Glomerular endothelial cell (primary cell): ENCODE results near the gene UNC13B. TPM values are rescaled to one million over a fixed set of nuclear protein-coding genes. Genes with fewer than 3 reads are reported as not detected.
"Not testable (repeated sequence)": the region's sequence is repeated elsewhere in the genome, so short reads cannot be mapped to it uniquely, and the experiment has no call there.

Experiments
- DNase-seq: peaks from one replicate; pipeline ENCODE4 v3.0.0-alpha.2; 2011; ENCODE audit warnings: low read depth, low spot score; ENCODE audit errors: extremely low read depth
- total RNA-seq: library from RNA; depleted of rRNA; stranded (reverse); fragments of >200 nt; gene quantifications from 2 replicates; pipeline ENCODE4 v1.2.3, GENCODE V29; 2015

Gene UNC13B
- total RNA-seq, 1 donor from 2014 or later, result 38.9 TPM

- DNase-seq, result no peak
Observed at GRCh38 chr9:35211854-35212253, 50.0 kb downstream of the UNC13B start.

GRCh38 chr9:35220659-35221338 lies 59.0 kb downstream of the UNC13B start:
- DNase-seq, result no peak

GRCh38 chr9:35225677-35226076 lies 63.9 kb downstream of the UNC13B start:
- no peak for DNase-seq

DNA sequence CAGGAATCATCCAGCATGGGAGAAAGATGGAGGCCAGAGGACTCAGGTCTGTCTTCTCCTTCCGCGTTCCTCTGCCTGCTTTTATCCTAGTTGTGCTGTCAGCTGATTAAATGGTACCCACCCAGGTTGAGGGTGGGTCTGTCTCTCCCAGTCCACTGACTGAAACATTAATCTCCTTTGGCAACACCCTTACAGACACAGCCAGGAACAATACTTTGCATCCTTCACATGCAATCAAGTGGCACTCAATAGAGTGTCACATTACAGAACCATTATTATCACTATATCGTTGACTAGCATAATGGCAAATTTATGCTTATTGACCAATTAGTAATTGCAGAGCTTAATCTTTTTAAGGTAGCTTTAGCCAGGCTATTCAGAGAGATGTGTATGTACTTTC lies 64.8 kb downstream of the UNC13B start:
- no peak for DNase-seq

GRCh38 chr9:35227284-35227683 lies 65.5 kb downstream of the UNC13B start:
- no peak for DNase-seq

DNA sequence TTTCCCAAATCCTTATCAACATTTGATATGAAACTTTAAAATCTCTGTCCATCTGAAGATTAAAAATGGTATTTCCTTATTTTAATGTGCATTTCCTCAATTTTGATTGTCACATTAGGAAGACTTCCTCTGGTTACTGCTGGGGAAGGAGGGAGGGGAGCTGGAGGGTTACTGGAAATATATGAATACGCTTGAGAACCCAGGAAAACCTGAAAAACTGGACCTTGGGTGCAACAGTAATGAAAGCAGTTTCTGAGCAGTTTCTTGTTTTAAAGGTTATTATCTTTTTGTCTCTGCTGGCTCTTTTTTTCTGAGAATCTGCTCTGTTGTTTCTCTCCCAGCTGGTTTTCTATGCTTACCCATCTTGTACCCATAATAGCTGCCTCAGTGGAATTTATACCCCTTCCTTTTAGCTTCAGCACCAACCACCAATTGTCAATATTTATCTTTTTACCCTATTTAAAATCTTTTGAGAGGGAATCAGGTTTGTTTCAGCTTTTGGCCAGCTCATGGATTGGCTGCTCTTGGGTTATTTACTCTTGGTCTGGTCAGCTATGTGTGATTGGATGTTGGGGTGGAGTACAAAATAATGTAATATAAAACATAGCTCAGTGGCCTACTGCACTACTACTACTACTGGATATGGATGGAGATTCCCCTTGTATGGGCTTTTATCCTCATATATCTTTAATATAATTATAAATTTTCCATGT lies 67.4 kb downstream of the UNC13B start:
- DNase-seq, result no peak

DNA sequence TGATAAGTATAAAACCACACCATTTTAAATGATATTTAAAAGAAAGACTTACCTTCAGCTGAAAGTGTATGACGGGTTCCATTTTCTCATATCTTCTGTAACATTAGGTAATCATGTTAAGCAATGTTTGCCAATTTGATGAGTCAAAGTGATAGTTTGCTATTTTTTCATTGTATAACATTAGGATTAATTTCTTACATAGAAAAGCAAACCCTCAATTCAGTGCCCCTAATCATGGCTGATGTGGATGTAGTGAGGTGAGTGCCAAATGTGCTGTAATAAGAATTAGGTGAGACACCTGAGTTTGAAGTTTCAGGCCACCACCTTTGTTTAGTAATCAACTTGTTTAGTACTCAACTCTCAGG lies 68.0 kb downstream of the UNC13B start:
- DNase-seq, result no peak

GRCh38 chr9:35232867-35233544 lies 71.2 kb downstream of the UNC13B start:
- DNase-seq, result no peak

DNA sequence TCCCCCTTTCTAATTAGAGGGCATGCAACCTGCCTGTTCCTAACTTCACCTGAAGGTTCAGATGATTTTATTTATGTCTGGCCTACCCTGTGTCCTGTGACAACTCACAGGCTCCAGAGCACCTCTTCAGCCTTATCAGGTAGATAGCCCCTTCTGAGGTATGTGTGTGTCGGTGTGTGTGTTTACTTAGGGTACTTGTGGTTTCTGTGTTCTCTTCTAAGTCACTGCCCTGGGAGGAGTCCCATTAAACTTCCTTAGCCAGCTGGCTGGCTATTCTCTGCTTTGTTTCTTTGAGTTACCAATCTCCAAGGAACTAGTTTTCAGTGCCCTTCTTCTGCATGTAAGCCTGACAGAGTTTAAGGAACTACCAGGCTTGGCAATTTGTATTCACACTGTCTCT lies 74.9 kb downstream of the UNC13B start:
- DNase-seq, result no peak

GRCh38 chr9:35237311-35237710 lies 75.5 kb downstream of the UNC13B start:
- no peak for DNase-seq

GRCh38 chr9:35245945-35246344 lies 84.1 kb downstream of the UNC13B start:
- not testable (repeated sequence) for DNase-seq

- DNase-seq, result no peak
Observed at GRCh38 chr9:35253075-35253474, 91.3 kb downstream of the UNC13B start.

DNA sequence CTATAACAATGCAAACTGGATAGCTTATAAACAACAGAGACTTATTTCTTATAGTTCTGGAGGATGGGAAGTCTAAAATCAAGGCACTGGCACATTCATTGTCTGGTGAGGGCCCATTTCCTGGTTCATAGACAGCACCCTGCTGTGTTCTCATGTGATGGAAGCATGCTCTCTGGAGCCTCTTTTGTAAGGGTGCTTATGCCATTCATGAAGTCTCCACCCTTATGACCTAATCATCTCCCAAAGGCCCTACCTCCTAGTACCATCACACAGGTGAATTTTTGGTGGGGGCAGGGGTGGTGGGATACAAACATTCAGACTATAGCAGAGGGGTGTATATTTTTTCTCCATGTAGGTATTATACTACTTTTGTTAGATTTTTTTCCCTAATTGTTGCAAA lies 92.4 kb downstream of the UNC13B start:
- DNase-seq, result no peak

- no peak for DNase-seq
Observed at GRCh38 chr9:35254984-35255857, 93.4 kb downstream of the UNC13B start.

DNA sequence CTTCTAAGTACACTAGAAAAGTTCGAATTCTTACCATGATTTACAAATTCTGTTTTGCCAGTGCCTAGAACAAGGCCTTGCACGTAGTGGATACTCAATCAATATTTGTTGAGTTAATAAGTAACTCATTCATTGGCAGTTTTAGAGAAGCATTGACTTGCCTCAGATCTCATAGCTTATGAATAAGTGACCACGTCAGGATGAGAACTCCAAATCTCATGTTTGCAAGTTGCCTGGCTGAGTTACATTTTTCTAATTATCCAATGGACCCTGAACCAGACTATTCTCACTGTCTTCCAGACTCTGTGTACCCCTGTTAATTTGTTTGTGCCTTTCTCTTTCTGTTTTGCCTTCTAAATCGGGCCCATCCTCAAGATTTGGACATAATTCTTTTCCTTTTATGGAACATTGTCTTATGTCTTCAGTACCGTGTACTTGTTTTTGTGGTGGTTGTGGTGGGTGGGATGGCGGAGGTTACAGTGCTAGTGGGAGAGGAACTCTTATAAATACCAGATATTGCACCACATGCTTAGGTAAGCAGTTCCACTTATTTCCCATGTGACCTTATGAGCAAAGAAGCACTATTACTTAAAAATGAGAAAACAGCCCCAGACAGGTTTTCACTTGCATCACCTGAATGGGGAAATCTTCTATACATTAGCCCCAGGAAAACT lies 96.3 kb downstream of the UNC13B start:
- DNase-seq, result no peak

GRCh38 chr9:35258660-35259474 lies 97.1 kb downstream of the UNC13B start:
- peak; percentile 63 for DNase-seq

DNA sequence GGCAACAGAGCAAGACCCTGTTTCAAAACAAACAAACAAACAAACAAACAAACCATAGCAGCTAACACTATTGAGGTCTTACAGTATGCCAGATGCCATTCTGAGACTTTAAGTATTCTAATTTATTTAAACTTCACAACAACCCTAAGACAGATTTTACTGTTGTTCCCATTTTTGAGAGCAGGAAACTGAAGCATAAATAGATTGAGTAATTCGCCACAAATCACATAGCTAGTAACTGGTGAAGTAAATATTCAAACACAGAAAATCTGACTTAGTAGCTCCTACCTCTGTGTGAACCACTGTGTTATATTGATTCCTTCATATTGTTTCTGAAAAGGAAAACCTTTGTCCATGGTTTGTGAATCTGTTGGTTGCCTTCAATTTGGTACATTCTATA lies 98.4 kb downstream of the UNC13B start:
- DNase-seq, result no peak

GRCh38 chr9:35262064-35262463 lies 100.3 kb downstream of the UNC13B start:
- DNase-seq, result no peak

- DNase-seq, result no peak
Observed at GRCh38 chr9:35267710-35268109, 105.9 kb downstream of the UNC13B start.

- no peak for DNase-seq
Observed at GRCh38 chr9:35269919-35270318, 108.1 kb downstream of the UNC13B start.
